ENCODE data around the gene TTYH1.
"Not testable (repeated sequence)": the region's sequence is repeated elsewhere in the genome, so short reads cannot be mapped to it uniquely, and the experiment has no call there.

Gene TTYH1

GRCh38 chr19:54415208-54415900 is at the start of gene TTYH1:
Gene TTYH1 (plus strand): TSS chr19:54415464. CDS start chr19:54415553, 89 bp downstream.
- DNase-seq: no peak

- DNase-seq: not testable (repeated sequence)
Observed at GRCh38 chr19:54365798-54366197, 49.5 kb upstream of the TTYH1 start.

GRCh38 chr19:54366811-54367210 is 48.5 kb upstream of the TTYH1 start:
- DNase-seq: no peak

- no peak for DNase-seq
Observed at GRCh38 chr19:54369082-54369687, 46.1 kb upstream of the TTYH1 start.

- DNase-seq: not testable (repeated sequence)
Observed at GRCh38 chr19:54369688-54370433, 45.4 kb upstream of the TTYH1 start.

GRCh38 chr19:54370434-54370796 is 44.8 kb upstream of the TTYH1 start:
- not testable (repeated sequence) for DNase-seq

GRCh38 chr19:54371453-54371852 is 43.8 kb upstream of the TTYH1 start:
- DNase-seq: not testable (repeated sequence)

- DNase-seq: no peak
Observed at GRCh38 chr19:54373781-54374631, 41.3 kb upstream of the TTYH1 start.

- DNase-seq: not testable (repeated sequence)
Observed at GRCh38 chr19:54375181-54375938, 39.9 kb upstream of the TTYH1 start.

- no peak for DNase-seq
Observed at GRCh38 chr19:54376610-54377285, 38.5 kb upstream of the TTYH1 start.

- DNase-seq: no peak
Observed at GRCh38 chr19:54379187-54379678, 36.0 kb upstream of the TTYH1 start.

GRCh38 chr19:54380897-54381296 is 34.4 kb upstream of the TTYH1 start:
- no peak for DNase-seq

- not testable (repeated sequence) for DNase-seq
Observed at GRCh38 chr19:54382041-54382440, 33.2 kb upstream of the TTYH1 start.

GRCh38 chr19:54383330-54383729 is 31.9 kb upstream of the TTYH1 start:
- DNase-seq: no peak

- DNase-seq: no peak
Observed at GRCh38 chr19:54387991-54388801, 27.1 kb upstream of the TTYH1 start.

- DNase-seq: no peak
Observed at GRCh38 chr19:54388802-54389139, 26.5 kb upstream of the TTYH1 start.

GRCh38 chr19:54389553-54389952 is 25.7 kb upstream of the TTYH1 start:
- DNase-seq: no peak

GRCh38 chr19:54390942-54391577 is 24.2 kb upstream of the TTYH1 start:
- DNase-seq: no peak

GRCh38 chr19:54391589-54392061 is 23.6 kb upstream of the TTYH1 start:
- no peak for DNase-seq

GRCh38 chr19:54392105-54392504 is 23.2 kb upstream of the TTYH1 start:
- no peak for DNase-seq
